Activated CD8-positive, alpha-beta memory T cell treated with anti-CD3 and anti-CD28 coated beads, Interleukin-2, amount 10 ng/mL, durations not matched to agents 7 days and 5 days (primary cell): ENCODE results near the gene NMRK2. TPM values are rescaled to one million over a fixed set of nuclear protein-coding genes. Genes with fewer than 3 reads are reported as not detected.
"Not testable (repeated sequence)": the region's sequence is repeated elsewhere in the genome, so short reads cannot be mapped to it uniquely, and the experiment has no call there.

Experiments used
- ATAC-seq: fragments of 150-1000 bp; cut with Tn5 transposase; one replicate; pipeline ENCODE4 v1.10.0; 2021; ENCODE audit warnings: moderate library complexity
- CTCF ChIA-PET: fragments of 350-600 bp; sonication (Branson Sonifier 250); formaldehyde crosslinking; loops from one replicate; lab custom pipeline; 2021; ENCODE audit warnings: antibody characterized with exemption; lab: Charles Lee
- DNase-seq: peaks from one replicate; pipeline ENCODE4 v3.0.0-alpha.2; 2020
- H3K27ac Mint-ChIP-seq: one replicate; pipeline ENCODE4 v1.8.0; 2021; ENCODE audit warnings: mild to moderate bottlenecking, mixed read lengths
- H3K27me3 Mint-ChIP-seq: one replicate; pipeline ENCODE4 v1.8.0; 2021; ENCODE audit warnings: mixed read lengths
- H3K36me3 Mint-ChIP-seq: one replicate; pipeline ENCODE4 v1.8.0; 2021; ENCODE audit warnings: mild to moderate bottlenecking, mixed read lengths
- H3K4me1 Mint-ChIP-seq: one replicate; pipeline ENCODE4 v1.8.0; 2021; ENCODE audit warnings: mixed read lengths
- H3K4me3 Mint-ChIP-seq: one replicate; pipeline ENCODE4 v1.8.0; 2021; ENCODE audit warnings: mild to moderate bottlenecking, moderate library complexity, mixed read lengths
- H3K9me3 Mint-ChIP-seq: one replicate; pipeline ENCODE4 v1.8.0; 2022; ENCODE audit warnings: low read depth, mixed read lengths
- total RNA-seq, 2 experiments: library from RNA; stranded (reverse); gene quantifications; one replicate each; pipeline ENCODE4 v1.2.3, GENCODE V29; 2021

NMRK2 gene
- total RNA-seq, 2 experiments from 2014 or later: not detected

- ATAC-seq, CTCF ChIA-PET, H3K36me3 Mint-ChIP-seq, H3K27me3 Mint-ChIP-seq, DNase-seq, H3K27ac Mint-ChIP-seq, H3K9me3 Mint-ChIP-seq, H3K4me3 Mint-ChIP-seq: not testable (repeated sequence)
- peaks cover 11% of the 10 kb centered on the region for H3K4me1 Mint-ChIP-seq
Measured at GRCh38 chr19:3947316-3947933, 14.6 kb downstream of the NMRK2 start.

- Mint-ChIP-seq H3K27me3 (no peaks in the 10 kb centered on the region), H3K27ac (no peak overlapping the region), H3K9me3 (no peaks in the 10 kb centered on the region), H3K4me3 (no peak overlapping the region), H3K4me1 (peaks cover 5% of the 10 kb centered on the region), H3K36me3 (peaks cover under 1% of the 10 kb centered on the region)
- CTCF ChIA-PET: no interaction called here
- DNase-seq: no peak
- no peak for ATAC-seq
Measured at GRCh38 chr19:3949294-3949693, 16.4 kb downstream of the NMRK2 start.

GRCh38 chr19:3949997-3950859, 17.4 kb downstream of the NMRK2 start:
- Mint-ChIP-seq H3K27ac (no peak overlapping the region), H3K4me1 (peaks cover 3% of the 10 kb centered on the region), H3K27me3 (no peaks in the 10 kb centered on the region), H3K4me3 (no peak overlapping the region), H3K36me3 (no peaks in the 10 kb centered on the region), H3K9me3 (no peaks in the 10 kb centered on the region)
- DNase-seq: no peak
- CTCF ChIA-PET: no interaction called here
- no peak for ATAC-seq

GRCh38 chr19:3950871-3951861, 18.3 kb downstream of the NMRK2 start:
- peak overlapping the region; percentile 77 for H3K27ac Mint-ChIP-seq
- no peaks in the 10 kb centered on the region for H3K36me3 Mint-ChIP-seq
- CTCF ChIA-PET: no interaction called here
- DNase-seq: no peak
- H3K4me3 Mint-ChIP-seq: peak overlapping the region; percentile 51
- H3K27me3 Mint-ChIP-seq: no peaks in the 10 kb centered on the region
- peaks cover 3% of the 10 kb centered on the region for H3K4me1 Mint-ChIP-seq
- H3K9me3 Mint-ChIP-seq: no peaks in the 10 kb centered on the region
- ATAC-seq: peak; percentile 43

GRCh38 chr19:3952755-3953276, 19.9 kb downstream of the NMRK2 start:
- CTCF ChIA-PET, ATAC-seq, H3K36me3 Mint-ChIP-seq, H3K9me3 Mint-ChIP-seq, H3K4me3 Mint-ChIP-seq, H3K4me1 Mint-ChIP-seq, H3K27ac Mint-ChIP-seq, H3K27me3 Mint-ChIP-seq, DNase-seq: not testable (repeated sequence)

GRCh38 chr19:3954107-3954506, 21.2 kb downstream of the NMRK2 start:
- DNase-seq (no peak), ATAC-seq (no peak)
- no peak overlapping the region for H3K4me3 Mint-ChIP-seq
- no peak overlapping the region for H3K27ac Mint-ChIP-seq
- CTCF ChIA-PET: no interaction called here
- peaks cover 3% of the 10 kb centered on the region for H3K4me1 Mint-ChIP-seq
- no peaks in the 10 kb centered on the region for H3K27me3 Mint-ChIP-seq
- no peaks in the 10 kb centered on the region for H3K36me3 Mint-ChIP-seq
- H3K9me3 Mint-ChIP-seq: no peaks in the 10 kb centered on the region

- H3K4me3 Mint-ChIP-seq, ATAC-seq, H3K27ac Mint-ChIP-seq, H3K27me3 Mint-ChIP-seq, H3K9me3 Mint-ChIP-seq, H3K4me1 Mint-ChIP-seq, CTCF ChIA-PET, H3K36me3 Mint-ChIP-seq, DNase-seq: not testable (repeated sequence)
Measured at GRCh38 chr19:3955276-3955675, 22.4 kb downstream of the NMRK2 start.

GRCh38 chr19:3955688-3956087, 22.8 kb downstream of the NMRK2 start:
- DNase-seq (no peak), ATAC-seq (no peak)
- Mint-ChIP-seq H3K27me3 (no peaks in the 10 kb centered on the region), H3K4me3 (no peak overlapping the region), H3K36me3 (peaks cover 1% of the 10 kb centered on the region), H3K27ac (no peak overlapping the region), H3K9me3 (no peaks in the 10 kb centered on the region), H3K4me1 (peaks cover 3% of the 10 kb centered on the region)
- CTCF ChIA-PET: no interaction called here

GRCh38 chr19:3958836-3959765, 26.2 kb downstream of the NMRK2 start:
- DNase-seq (no peak), ATAC-seq (no peak)
- CTCF ChIA-PET: no interaction called here
- no peak overlapping the region for H3K4me3 Mint-ChIP-seq
- no peak overlapping the region for H3K27ac Mint-ChIP-seq
- no peaks in the 10 kb centered on the region for H3K4me1 Mint-ChIP-seq
- H3K9me3 Mint-ChIP-seq: no peaks in the 10 kb centered on the region
- H3K27me3 Mint-ChIP-seq: no peaks in the 10 kb centered on the region
- peaks cover 5% of the 10 kb centered on the region for H3K36me3 Mint-ChIP-seq

- CTCF ChIA-PET: no interaction called here
- Mint-ChIP-seq H3K4me3 (no peak overlapping the region), H3K27me3 (no peaks in the 10 kb centered on the region), H3K4me1 (no peaks in the 10 kb centered on the region), H3K27ac (no peak overlapping the region), H3K9me3 (no peaks in the 10 kb centered on the region), H3K36me3 (peaks cover 8% of the 10 kb centered on the region)
- ATAC-seq (no peak), DNase-seq (no peak)
Measured at GRCh38 chr19:3959766-3960131, 26.9 kb downstream of the NMRK2 start.

GRCh38 chr19:3961007-3961406, 28.1 kb downstream of the NMRK2 start:
- Mint-ChIP-seq H3K27ac (no peak overlapping the region), H3K4me3 (no peak overlapping the region), H3K36me3 (peaks cover 10% of the 10 kb centered on the region), H3K27me3 (no peaks in the 10 kb centered on the region), H3K9me3 (no peaks in the 10 kb centered on the region), H3K4me1 (no peaks in the 10 kb centered on the region)
- ATAC-seq: no peak
- no peak for DNase-seq
- CTCF ChIA-PET: no interaction called here

- Mint-ChIP-seq H3K36me3 (peaks cover 10% of the 10 kb centered on the region), H3K4me3 (no peak overlapping the region), H3K4me1 (peaks cover 3% of the 10 kb centered on the region), H3K27me3 (no peaks in the 10 kb centered on the region), H3K9me3 (no peaks in the 10 kb centered on the region), H3K27ac (no peak overlapping the region)
- CTCF ChIA-PET: no interaction called here
- ATAC-seq (no peak), DNase-seq (no peak)
Measured at GRCh38 chr19:3963458-3964255, 30.8 kb downstream of the NMRK2 start.
